H1 (cell line): ENCODE data around the gene SEMA4C. TPM values are rescaled to one million over a fixed set of nuclear protein-coding genes. Genes with fewer than 3 reads are reported as not detected.

Experiments used
- CTCF ChIA-PET: fragments of 300-600 bp; sonication (Branson Sonifier 250); formaldehyde crosslinking; loops from one replicate; lab custom pipeline; 2021; ENCODE audit not compliant: partially characterized antibody; lab: Charles Lee
- POLR2A ChIA-PET: fragments of 300-600 bp; sonication (Branson Sonifier 250); formaldehyde crosslinking; loops from one replicate; lab custom pipeline; 2021; ENCODE audit warnings: inconsistent platforms; ENCODE audit not compliant: partially characterized antibody; lab: Charles Lee
- DNase-seq, 2 experiments: peaks; one replicate each; pipeline versions ENCODE4 v3.0.0 to v3.0.0-alpha.2; 2010 to 2022; ENCODE audit warnings: low spot score in 2 of 2, low read depth in 1 of 2, mixed read lengths in 1 of 2
- FAIRE-seq: peaks from 2 replicates; lab custom pipeline; 2011; peaks lifted over from hg19 to GRCh38; lab: Jason Lieb, UNC
- H2AFZ ChIP-seq: 2 replicates; pipeline ENCODE4 v1.8.1; 2012; ENCODE audit warnings: low read length, inconsistent platforms
- H2AK5ac ChIP-seq: 2 replicates; pipeline ENCODE4 v1.6.1; 2013; ENCODE audit warnings: low read depth, low read length
- H2BK120ac ChIP-seq: replicated peaks from 2 replicates; pipeline ENCODE3; 2013; ENCODE audit warnings: low read depth, low read length, inconsistent platforms
- H2BK12ac ChIP-seq: 2 replicates; pipeline ENCODE4 v1.6.1; 2013; ENCODE audit warnings: low read depth, low read length
- H2BK15ac ChIP-seq: 2 replicates; pipeline ENCODE4 v1.6.1; 2013; ENCODE audit warnings: low read length
- H2BK20ac ChIP-seq: 2 replicates; pipeline ENCODE4 v1.6.1; 2013; ENCODE audit warnings: low read length
- H2BK5ac ChIP-seq: 2 replicates; pipeline ENCODE4 v1.6.1; 2013; ENCODE audit warnings: low read depth, low read length
- H3K14ac ChIP-seq: 2 replicates; pipeline ENCODE4 v1.6.1; 2013; ENCODE audit warnings: inconsistent platforms; ENCODE audit not compliant: insufficient read length
- H3K18ac ChIP-seq: 2 replicates; pipeline ENCODE4 v1.6.1; 2013; ENCODE audit warnings: low read length; ENCODE audit errors: extremely low read depth
- H3K23ac ChIP-seq: 2 replicates; pipeline ENCODE4 v1.6.1; 2013; ENCODE audit warnings: inconsistent platforms; ENCODE audit not compliant: insufficient read length
- H3K23me2 ChIP-seq: 2 replicates; pipeline ENCODE4 v1.6.1; 2013; ENCODE audit warnings: low read depth, low read length
- H3K27ac ChIP-seq: 2 replicates; pipeline ENCODE4 v1.6.1; 2011; ENCODE audit warnings: low read depth, low read length, inconsistent platforms
- H3K27me3 ChIP-seq, 4 experiments: replicated peaks in 1 of 4; 1 replicate in 1 of 4; 2 replicates in 3 of 4; pipeline versions ENCODE4 v1.6.1 to v1.8.1; 2011 to 2013; ENCODE audit warnings: low read length in 3 of 4, mild to moderate bottlenecking in 3 of 4, inconsistent platforms in 2 of 4, mixed read lengths in 2 of 4, moderate library complexity in 1 of 4; ENCODE audit not compliant: control insufficient read depth in 3 of 4, insufficient read depth in 3 of 4; ENCODE audit errors: extremely low read depth in 1 of 4
- H3K36me3 ChIP-seq, 4 experiments: 2 replicates each; pipeline versions ENCODE4 v1.6.1 to v1.8.1; 2011 to 2013; ENCODE audit warnings: mild to moderate bottlenecking in 4 of 4, low read length in 3 of 4, moderate library complexity in 2 of 4, control low read depth in 1 of 4, inconsistent platforms in 1 of 4; ENCODE audit not compliant: insufficient read depth in 4 of 4, control insufficient read depth in 2 of 4
- H3K4ac ChIP-seq: replicated peaks from 2 replicates; pipeline ENCODE3; 2013; ENCODE audit warnings: low read length, low read depth, mixed read lengths, inconsistent platforms; ENCODE audit not compliant: insufficient read length
- H3K4me1 ChIP-seq, 4 experiments: replicated peaks in 1 of 4; 1 replicate in 1 of 4; 2 replicates in 3 of 4; pipeline versions ENCODE4 v1.6.1 to v1.8.1; 2011 to 2013; ENCODE audit warnings: low read length in 3 of 4, inconsistent platforms in 2 of 4, mixed read lengths in 1 of 4; ENCODE audit not compliant: insufficient read depth in 4 of 4, control insufficient read depth in 3 of 4
- H3K4me2 ChIP-seq, 2 experiments: 2 replicates each; pipeline versions ENCODE4 v1.6.1 to v1.8.1; 2011 to 2013; ENCODE audit warnings: low read depth in 2 of 2, low read length in 2 of 2, control low read depth in 1 of 2, inconsistent platforms in 1 of 2, mild to moderate bottlenecking in 1 of 2; ENCODE audit not compliant: insufficient read depth in 1 of 2
- H3K4me3 ChIP-seq, 4 experiments: fragments of 200-600, 300-600 bp in 1 of 4; sonication (generic), shearing (Covaris generic), sonication (Bioruptor Twin) in 1 of 4; 2 replicates each; pipeline versions ENCODE4 v1.5.1 to v1.8.1; 2011 to 2016; ENCODE audit warnings: low read length in 4 of 4, low read depth in 3 of 4, control low read depth in 2 of 4, inconsistent platforms in 2 of 4, mild to moderate bottlenecking in 2 of 4, mixed read lengths in 1 of 4, moderate library complexity in 1 of 4; ENCODE audit not compliant: insufficient read depth in 2 of 4; ENCODE audit errors: extremely low read depth in 1 of 4
- H3K56ac ChIP-seq: replicated peaks from 2 replicates; pipeline ENCODE3; 2013; ENCODE audit warnings: low read depth, mild to moderate bottlenecking, mixed read lengths, low read length, inconsistent platforms; ENCODE audit not compliant: insufficient read length
- H3K79me1 ChIP-seq: 2 replicates; pipeline ENCODE4 v1.6.1; 2013; ENCODE audit warnings: low read depth, low read length, control low read depth
- H3K79me2 ChIP-seq, 2 experiments: 2 replicates each; pipeline versions ENCODE4 v1.6.1 to v1.8.1; 2012 to 2013; ENCODE audit warnings: low read length in 2 of 2, mild to moderate bottlenecking in 2 of 2, inconsistent platforms in 1 of 2; ENCODE audit not compliant: insufficient read depth in 2 of 2, control insufficient read depth in 1 of 2
- H3K9ac ChIP-seq, 4 experiments: replicated peaks in 1 of 4; 1 replicate in 1 of 4; 2 replicates in 3 of 4; pipeline versions ENCODE4 v1.6.1 to v1.8.1; 2011 to 2013; ENCODE audit warnings: low read depth in 3 of 4, low read length in 3 of 4, control low read depth in 2 of 4, mild to moderate bottlenecking in 2 of 4, moderate library complexity in 2 of 4, inconsistent platforms in 1 of 4; ENCODE audit errors: extremely low read depth in 1 of 4
- H3K9me3 ChIP-seq, 2 experiments: 2 replicates each; pipeline versions ENCODE4 v1.6.1 to v1.8.1; 2012 to 2013; ENCODE audit warnings: mild to moderate bottlenecking in 2 of 2, moderate library complexity in 2 of 2, control low read depth in 1 of 2, inconsistent platforms in 1 of 2, low read depth in 1 of 2, low read length in 1 of 2, mixed read lengths in 1 of 2; ENCODE audit not compliant: insufficient read depth in 2 of 2
- H4K20me1 ChIP-seq, 2 experiments: replicated peaks in 1 of 2; 2 replicates each; pipeline versions ENCODE3 to v1.8.1; 2011 to 2013; ENCODE audit warnings: inconsistent platforms in 2 of 2, low read length in 2 of 2, mild to moderate bottlenecking in 1 of 2; ENCODE audit not compliant: insufficient read depth in 2 of 2, control insufficient read depth in 1 of 2
- H4K5ac ChIP-seq: 2 replicates; pipeline ENCODE4 v1.6.1; 2013; ENCODE audit warnings: low read length, low read depth, mixed read lengths, inconsistent platforms; ENCODE audit not compliant: insufficient read length
- H4K8ac ChIP-seq: 2 replicates; pipeline ENCODE4 v1.8.0; 2013; ENCODE audit warnings: mild to moderate bottlenecking, moderate library complexity, low read length, inconsistent platforms; ENCODE audit not compliant: insufficient read depth; ENCODE audit errors: extremely low read depth
- H4K91ac ChIP-seq: replicated peaks from 2 replicates; pipeline ENCODE3; 2013; ENCODE audit warnings: low read length, mixed read lengths, inconsistent platforms; ENCODE audit not compliant: insufficient read length
- ASH2L ChIP-seq: fragments of 200-600, 300-600 bp; sonication (generic); IDR thresholded peaks from one replicate; pipeline ENCODE4 v1.7.1; 2017; ENCODE audit warnings: low read length
- BCL11A ChIP-seq, 2 experiments: IDR thresholded peaks; one replicate each; pipeline ENCODE4 v1.6.1; 2011; ENCODE audit warnings: low read depth in 2 of 2, low read length in 2 of 2, mild to moderate bottlenecking in 2 of 2
- CEBPB ChIP-seq: IDR thresholded peaks from 2 replicates; pipeline ENCODE4 v1.6.1; 2012; ENCODE audit warnings: low read depth, low read length
- CHD2 ChIP-seq: IDR thresholded peaks from 2 replicates; pipeline ENCODE4 v1.6.1; 2012; ENCODE audit warnings: low read length, improper control_type of control experiment
- FOSL1 ChIP-seq: IDR thresholded peaks from 2 replicates; pipeline ENCODE4 v1.6.1; 2011; ENCODE audit warnings: mild to moderate bottlenecking, low read depth, low read length, moderate library complexity; ENCODE audit not compliant: insufficient read depth
- GABPA ChIP-seq: IDR thresholded peaks from 2 replicates; pipeline ENCODE4 v1.6.1; 2011; ENCODE audit warnings: mild to moderate bottlenecking, low read length, moderate library complexity, borderline replicate concordance; ENCODE audit not compliant: insufficient read depth
- NRF1 ChIP-seq: IDR thresholded peaks from 2 replicates; pipeline ENCODE4 v1.6.1; 2011; ENCODE audit warnings: mild to moderate bottlenecking, low read depth, low read length, improper control_type of control experiment
- PHF8 ChIP-seq: fragments of 200-600 bp; sonication (generic); conservative IDR thresholded peaks from 2 replicates; pipeline ENCODE4 v1.7.1; 2012; ENCODE audit warnings: low read depth, mild to moderate bottlenecking, inconsistent platforms, low read length, moderate library complexity
- POLR2AphosphoS5 ChIP-seq: IDR thresholded peaks from 2 replicates; pipeline ENCODE4 v1.6.1; 2011; ENCODE audit warnings: low read depth, low read length
- RXRA ChIP-seq: IDR thresholded peaks from 2 replicates; pipeline ENCODE4 v1.6.1; 2011; ENCODE audit warnings: low read depth, mild to moderate bottlenecking, low read length, moderate library complexity; ENCODE audit not compliant: insufficient read depth
- SAP30 ChIP-seq: fragments of 300-600 bp; sonication (generic); IDR thresholded peaks from 2 replicates; pipeline ENCODE4 v1.7.1; 2012; ENCODE audit warnings: low read length, moderate library complexity, mild to moderate bottlenecking, inconsistent platforms; ENCODE audit not compliant: insufficient read depth, insufficient replicate concordance
- SP1 ChIP-seq: IDR thresholded peaks from 2 replicates; pipeline ENCODE4 v1.6.1; 2011; ENCODE audit warnings: low read depth, low read length
- SRF ChIP-seq: IDR thresholded peaks from 2 replicates; pipeline ENCODE4 v1.6.1; 2011; ENCODE audit warnings: mild to moderate bottlenecking, low read depth, low read length, moderate library complexity
- WGBS, 2 experiments: shearing (Covaris generic) in 1 of 2; methylation state at CpG; one replicate each; pipeline versions ENCODE4 v1.1.6 to v1.1.7; 2013 to 2015; ENCODE audit warnings: low lambda C conversion rate in 2 of 2, mixed read lengths in 2 of 2, inconsistent platforms in 1 of 2, low coverage in 1 of 2, missing lambda C conversion rate in 1 of 2; ENCODE audit not compliant: insufficient replicate concordance in 2 of 2, insufficient coverage in 1 of 2, insufficient read length in 1 of 2; ENCODE audit errors: extremely low coverage in 1 of 2, missing lambda C conversion rate in 1 of 2; 5-methylcytosine and 5-hydroxymethylcytosine counted together
- polyA plus RNA-seq, 7 experiments: library from polyadenylated mRNA; depleted of rRNA in 3 of 7; stranded (reverse) in 5 of 7; unstranded in 2 of 7; fragments of >200 nt in 5 of 7; fragments of 200-250 nt in 2 of 7; gene quantifications; 1 replicate in 5 of 7; 2 replicates in 1 of 7; 4 replicates in 1 of 7; pipeline versions ENCODE4 v1.2.1 to v1.2.3, GENCODE V29; 2011 to 2013; ENCODE audit warnings: missing spikeins in 2 of 7, mixed read lengths in 2 of 7
- total RNA-seq: library from RNA; stranded (reverse); fragmentation: NEBNext Ultra II Directional; extraction: Animal tissue kit (Norgen Biotek cat#: 25700); gene quantifications from 2 replicates; pipeline ENCODE4 v1.2.1, GENCODE V29; 2021

The SEMA4C gene
- total and polyA plus RNA-seq, 2 of the 8 experiments (the other 6 are each of a cell fraction or from before 2014, with no cell fraction given), result 47.5 to 67.3 TPM

- Histone ChIP-seq H2BK20ac (no peak overlapping the region), H3K79me1 (peaks cover 36% of the 10 kb centered on the region), H3K23me2 (peaks cover 17% of the 10 kb centered on the region), H3K14ac (no peak overlapping the region), H3K4ac (no peak overlapping the region), H2BK120ac (no peak overlapping the region), H3K79me2 (peaks cover 3 to 71% of the 10 kb centered on the region in 2 experiments; a peak in 3 of 4 replicates), H3K4me2 (peak overlapping the region; percentile 43 to 98; a peak in 3 of 4 replicates), H3K4me3 (no peak overlapping the region), H3K56ac (no peak overlapping the region), H2AFZ (no peak overlapping the region), H4K5ac (no peak overlapping the region), H4K20me1 (peaks cover 18 to 37% of the 10 kb centered on the region in 2 experiments), H2BK5ac (no peak overlapping the region), H3K27me3 (no peaks in the 10 kb centered on the region; a peak in 1 of 7 replicates), H2BK15ac (no peak overlapping the region), H3K23ac (no peak overlapping the region), H3K27ac (no peak overlapping the region), H2BK12ac (no peak overlapping the region), H3K36me3 (peaks cover 0 to 13% (median 4%) of the 10 kb centered on the region in 4 experiments; a peak in 4 of 8 replicates), H2AK5ac (no peak overlapping the region; the same call in 1 of the 2 replicates), H3K18ac (no peak overlapping the region; the same call in 1 of the 2 replicates), H4K8ac (no peak overlapping the region), H3K9ac (no peak overlapping the region; a peak in 1 of 7 replicates), H4K91ac (no peak overlapping the region), H3K9me3 (no peaks in the 10 kb centered on the region), H3K4me1 (peaks cover 0 to 22% (median 16%) of the 10 kb centered on the region in 4 experiments; a peak in 6 of 7 replicates)
- CTCF ChIA-PET, result interaction anchor here (0.9 to 5.3 kb wide), 15 partner anchors 8 to 213 kb away, joined by 3 to 30 read pairs (median 5); no protein-coding TSS in a partner anchor
- DNase-seq (no peak), FAIRE-seq (no peak)
- 88% methylated on average over 8 of the region's 10 CpGs; no CpG with 5 or more reads in 1 of the 2 experiments for WGBS, 2 experiments
- POLR2A ChIA-PET, result interaction anchor here (0.8 to 2.1 kb wide), 7 partner anchors 10 to 176 kb away, joined by 3 to 9 read pairs (median 3); partner anchors contain the start of genes ANKRD23 and FER1L5
- TF ChIP-seq GABPA (no peak), CEBPB (no peak), NRF1 (no peak), SRF (no peak), ASH2L (no peak), SAP30 (no peak), RXRA (no peak), BCL11A (IDR thresholded peaks at IDR 0.05; ENCODE audit: low read depth in 2 of 2, low read length in 2 of 2) (no peak), POLR2AphosphoS5 (no peak), PHF8 (no peak), CHD2 (no peak), FOSL1 (no peak), SP1 (no peak)
Measured at GRCh38 chr2:96819128-96819875, 50.6 kb downstream of the SEMA4C start.
